ENCODE results near the gene ISX.

Gene ISX

DNA sequence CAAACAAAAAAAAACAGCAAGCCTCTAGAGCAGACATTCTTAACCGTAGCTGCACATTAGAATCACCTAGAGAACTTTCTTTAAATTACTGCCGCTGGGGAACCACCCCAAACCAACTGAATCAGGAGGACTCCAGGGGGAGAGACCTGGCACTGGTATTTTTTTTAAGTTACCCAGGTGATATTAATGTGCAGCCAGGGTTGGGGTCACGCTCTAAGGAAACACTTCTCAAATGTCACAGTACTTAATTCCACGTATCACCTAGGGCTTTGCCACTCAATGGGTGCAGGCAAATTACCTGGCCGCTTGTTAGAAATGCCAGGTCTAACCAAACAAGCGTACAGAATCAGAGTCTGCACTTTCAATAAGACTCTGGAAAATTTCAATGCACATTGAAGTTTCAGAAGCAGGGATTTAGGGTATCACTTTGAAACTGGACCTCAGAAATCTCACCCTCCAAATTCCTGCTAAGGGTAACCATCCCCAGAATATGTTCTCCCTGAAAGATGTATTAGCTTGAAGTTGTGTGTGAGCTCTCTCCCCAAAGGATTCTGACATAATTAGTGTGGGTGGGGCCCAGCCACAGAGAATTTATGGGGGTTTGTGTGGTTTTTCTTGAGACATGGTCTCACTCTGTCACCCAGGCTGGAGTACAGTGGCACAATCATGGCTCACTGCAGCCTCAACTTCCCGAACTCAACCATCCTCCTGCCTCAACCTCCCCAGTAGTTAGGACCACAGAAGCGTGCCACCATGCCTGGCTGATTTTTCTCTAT, 12.7 kb upstream of the ISX start:
- no peak for DNase-seq

DNA sequence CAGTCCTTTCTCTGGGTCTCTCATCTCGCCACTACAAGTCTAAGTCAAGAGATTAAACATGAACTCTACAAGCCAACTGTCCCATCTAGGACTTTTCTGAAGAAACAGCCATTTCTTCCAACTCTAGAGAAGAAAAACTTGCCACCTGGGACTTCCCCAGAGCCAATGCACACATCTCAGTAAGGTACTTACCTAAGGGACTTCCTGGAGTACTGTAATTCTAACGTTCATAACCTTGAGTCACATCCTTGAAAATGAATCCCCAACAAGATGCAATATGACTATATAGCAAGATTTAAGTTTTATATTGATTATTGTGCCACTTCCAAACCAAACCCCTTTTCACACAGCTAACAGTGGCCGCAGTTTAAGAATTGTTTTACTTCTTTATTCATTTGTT, 11.9 kb upstream of the ISX start:
- no peak for DNase-seq

GRCh38 chr22:35056486-35056885, 9.5 kb upstream of the ISX start:
- no peak for DNase-seq

GRCh38 chr22:35057155-35057554, 8.8 kb upstream of the ISX start:
- no peak for DNase-seq

DNA sequence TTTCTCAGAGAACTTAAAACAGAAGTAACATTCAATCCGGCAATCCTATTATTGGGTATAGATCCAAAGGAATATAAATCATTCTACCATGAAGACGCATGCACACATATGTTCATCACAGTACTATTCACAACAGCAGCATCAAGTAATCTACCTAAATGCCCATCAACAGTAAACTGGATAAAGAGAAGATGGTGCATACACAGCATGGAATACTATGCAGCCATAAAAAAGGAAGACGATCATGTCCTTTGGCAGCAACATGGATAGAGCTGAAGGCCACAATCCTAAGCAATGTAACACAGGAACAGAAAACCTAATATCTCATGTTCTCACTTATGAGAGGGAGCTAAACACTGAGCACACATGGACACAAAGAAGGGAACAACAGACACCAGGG, 6.3 kb upstream of the ISX start:
- DNase-seq, result no peak

DNA sequence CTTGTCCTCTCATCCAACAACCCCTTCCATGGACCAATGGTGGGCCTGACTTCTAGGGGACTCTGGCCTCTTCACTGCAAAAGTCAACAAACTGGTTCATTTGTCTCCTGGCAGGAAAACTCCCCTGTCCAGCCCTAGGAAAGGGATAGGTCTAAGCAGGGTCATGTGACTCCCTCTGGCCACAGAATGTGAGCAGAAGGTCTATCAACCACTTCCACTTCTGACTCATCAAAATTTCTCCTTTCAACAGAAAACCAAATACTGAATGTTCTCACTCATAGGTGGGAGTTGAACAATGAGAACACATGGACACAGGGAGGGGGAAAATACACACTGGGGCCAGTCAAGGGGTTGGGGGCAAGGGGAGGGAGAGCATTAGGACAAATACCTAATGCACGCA, 1.3 kb upstream of the ISX start:
- DNase-seq, result no peak

DNA sequence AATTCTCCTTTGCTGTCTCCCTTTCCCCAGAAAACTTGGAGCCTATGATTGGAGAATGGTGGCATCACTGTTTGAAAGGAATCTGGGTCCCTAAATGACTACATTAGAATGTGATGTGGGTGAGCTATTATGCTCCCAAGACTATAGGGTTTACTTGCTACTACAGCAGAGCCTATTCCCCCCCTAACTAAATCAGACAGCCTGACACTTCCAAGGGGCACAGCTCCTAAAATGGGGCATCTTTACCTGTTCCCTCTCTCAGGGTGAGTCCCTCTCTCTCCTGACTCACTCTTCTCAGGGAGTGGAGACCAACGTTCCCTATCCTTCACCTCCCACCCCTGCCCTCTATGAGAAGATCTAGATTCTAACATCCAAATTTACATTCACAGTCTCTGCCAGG, 775 bp upstream of the ISX start:
- DNase-seq, result no peak

DNA sequence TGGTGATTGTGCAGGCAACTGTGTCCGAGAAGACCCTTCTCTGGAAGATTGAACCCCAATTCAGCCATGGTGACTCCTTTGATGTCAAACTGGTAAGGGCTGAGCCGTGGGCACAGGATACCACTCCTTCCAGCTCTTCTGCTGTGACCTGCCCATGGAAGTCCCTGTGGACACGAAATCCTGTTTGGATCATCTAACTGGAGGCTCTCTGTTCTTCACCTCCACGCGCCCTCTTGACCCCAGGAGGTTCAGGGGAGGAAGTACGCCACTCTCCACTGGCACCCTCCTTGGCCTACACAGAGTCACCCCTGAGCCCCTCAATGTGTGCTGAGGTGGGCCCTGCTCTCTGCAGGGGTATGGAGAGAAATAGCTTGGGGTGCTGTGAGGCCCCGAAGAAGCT, 810 bp downstream of the ISX start:
- DNase-seq, result no peak

DNA sequence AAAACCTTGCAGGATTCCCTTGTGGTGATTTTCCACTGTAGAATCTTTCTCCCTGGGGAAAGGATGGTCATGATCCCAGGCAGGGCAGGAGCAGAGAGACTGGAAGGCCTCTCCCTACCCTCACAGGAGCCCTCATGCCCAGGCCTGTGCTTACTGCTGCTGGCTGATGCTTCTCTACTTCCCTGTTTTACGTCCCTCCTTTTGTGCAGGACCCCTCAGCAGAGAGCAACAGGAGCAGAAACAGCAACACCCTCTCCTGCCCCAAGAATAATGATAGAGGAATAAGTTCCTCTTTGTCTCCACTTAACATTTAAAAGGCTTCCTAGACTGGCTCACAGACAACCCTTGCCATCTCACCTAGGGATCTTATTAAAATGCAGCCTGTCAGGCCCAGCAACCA, 3.6 kb downstream of the ISX start:
- no peak for DNase-seq

DNA sequence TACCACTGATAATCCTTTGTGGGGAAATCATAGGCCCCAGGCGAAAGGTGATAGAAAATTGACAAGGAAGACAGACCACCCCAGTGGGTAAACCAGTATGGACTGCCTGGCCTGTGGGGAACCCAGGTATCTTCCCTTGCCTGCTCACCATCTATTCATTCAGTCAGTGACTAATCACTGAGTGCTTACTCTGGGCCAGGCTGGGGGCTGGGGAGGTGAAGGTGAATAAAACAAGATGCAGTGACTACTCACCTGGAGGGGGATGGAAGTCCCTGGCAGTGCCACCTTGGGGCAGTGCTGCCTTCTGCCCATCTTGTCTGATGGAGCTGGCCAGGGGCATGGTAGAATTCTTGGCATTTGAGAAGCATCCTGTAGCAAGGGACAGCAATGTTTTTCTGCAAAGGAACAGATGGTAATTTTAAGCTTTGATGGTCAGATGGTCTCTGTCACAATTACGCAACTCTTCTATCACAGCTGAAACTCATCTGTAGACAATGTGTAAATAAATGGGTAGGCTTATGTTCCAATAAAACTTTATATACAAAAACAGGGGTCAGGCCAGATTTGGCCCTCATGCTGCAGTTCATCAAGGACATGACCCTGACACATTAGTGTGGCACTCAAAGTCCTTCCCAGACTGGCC, 4.6 kb downstream of the ISX start:
- DNase-seq, result no peak

GRCh38 chr22:35071784-35072183, 5.8 kb downstream of the ISX start:
- DNase-seq, result no peak

DNA sequence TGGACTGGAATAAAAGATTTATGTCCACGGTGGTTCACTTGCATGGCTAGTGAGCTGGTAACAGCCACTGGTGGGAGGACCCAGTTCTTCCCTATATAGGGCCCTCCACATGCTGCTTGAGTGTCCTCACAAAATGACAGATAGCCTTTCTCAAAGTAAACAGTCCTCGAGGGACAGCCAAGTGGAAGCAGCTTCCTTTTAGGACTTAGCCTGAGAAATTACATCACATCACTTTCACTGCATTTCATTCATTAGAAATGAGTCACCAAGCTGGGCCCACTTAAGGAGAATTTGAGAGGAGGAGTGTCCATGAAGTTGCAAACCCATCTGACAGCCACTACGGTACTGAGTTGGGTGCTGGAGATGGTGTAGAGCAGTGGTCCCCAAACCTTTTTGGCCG, 7.0 kb downstream of the ISX start:
- DNase-seq, result no peak

- no peak for DNase-seq
Measured at GRCh38 chr22:35074583-35074982, 8.6 kb downstream of the ISX start.

DNA sequence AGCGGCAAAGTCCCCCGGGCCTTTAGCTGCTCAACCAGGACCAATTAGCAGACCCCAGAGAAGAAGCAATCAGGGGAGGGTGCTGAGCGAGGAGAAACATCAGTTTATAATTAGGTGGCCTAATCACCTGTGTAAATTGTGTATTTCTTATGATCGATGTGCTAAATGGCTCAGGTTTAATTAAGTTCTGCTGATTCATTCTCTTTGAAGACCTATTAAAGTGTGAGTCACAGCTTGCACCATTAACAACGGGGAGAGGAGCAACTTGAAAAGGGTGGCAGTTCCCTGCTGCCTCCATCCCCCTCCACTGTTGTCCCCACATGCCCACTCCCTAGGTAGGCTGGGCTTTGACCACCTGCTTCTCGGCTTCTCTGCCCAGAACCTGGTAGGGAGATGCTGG, 10.7 kb downstream of the ISX start:
- no peak for DNase-seq

DNA sequence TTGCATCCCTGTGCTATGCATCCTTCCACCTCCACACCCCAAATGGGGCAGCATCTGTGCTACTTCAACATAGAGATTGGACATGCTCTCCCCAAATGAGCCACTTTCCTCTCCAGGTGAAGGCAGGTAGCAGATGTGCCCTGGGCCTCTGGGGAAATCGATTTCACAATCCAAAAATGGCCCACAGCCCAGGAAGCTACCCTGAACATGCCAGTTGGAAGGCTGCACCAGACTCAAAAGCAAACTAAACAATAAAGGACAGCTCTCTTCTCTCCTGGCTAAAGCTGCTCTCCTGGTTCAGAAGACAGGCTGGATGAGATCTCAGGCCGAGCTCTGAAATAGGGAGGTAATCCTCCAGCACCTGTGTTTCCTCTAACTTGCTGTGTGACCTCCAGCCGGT, 19.7 kb downstream of the ISX start:
- DNase-seq, result no peak

DNA sequence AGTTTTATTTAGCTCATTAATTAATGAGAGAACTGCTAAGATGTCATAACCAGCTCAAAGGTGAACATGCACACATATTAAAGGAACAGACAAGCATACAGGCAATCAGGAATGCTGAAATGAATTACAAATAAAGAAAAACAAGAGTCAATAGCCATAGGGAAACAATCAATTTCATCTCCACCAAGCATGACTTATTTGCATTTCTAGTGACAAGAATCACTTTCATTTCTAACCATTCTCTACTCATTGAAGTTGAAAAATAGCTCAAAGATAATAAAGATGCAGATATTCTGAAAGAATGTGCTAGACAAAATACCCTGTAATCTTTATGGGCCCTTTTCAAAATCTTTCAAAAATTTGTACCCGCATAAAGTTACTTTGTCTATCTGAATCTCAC, 23.2 kb downstream of the ISX start:
- DNase-seq, result no peak

DNA sequence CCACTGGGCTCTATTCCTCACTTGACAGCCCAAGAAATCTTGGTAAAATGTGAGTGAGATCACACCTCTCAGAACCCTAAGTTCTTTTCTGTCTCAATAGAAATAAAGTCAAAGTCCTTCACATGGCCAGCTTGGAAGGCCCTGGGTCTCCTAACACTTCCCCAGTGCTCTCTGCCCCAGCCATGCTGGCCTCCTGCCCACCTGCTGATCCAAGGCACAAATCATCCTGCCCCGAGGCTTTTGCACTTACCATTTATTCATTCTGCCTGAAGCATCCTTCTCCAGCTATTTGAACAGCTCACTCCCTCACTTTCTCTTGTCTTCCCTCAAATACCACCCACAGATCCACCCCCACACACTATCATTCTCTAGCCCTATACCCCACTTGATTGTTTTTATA, 26.4 kb downstream of the ISX start:
- no peak for DNase-seq

DNA sequence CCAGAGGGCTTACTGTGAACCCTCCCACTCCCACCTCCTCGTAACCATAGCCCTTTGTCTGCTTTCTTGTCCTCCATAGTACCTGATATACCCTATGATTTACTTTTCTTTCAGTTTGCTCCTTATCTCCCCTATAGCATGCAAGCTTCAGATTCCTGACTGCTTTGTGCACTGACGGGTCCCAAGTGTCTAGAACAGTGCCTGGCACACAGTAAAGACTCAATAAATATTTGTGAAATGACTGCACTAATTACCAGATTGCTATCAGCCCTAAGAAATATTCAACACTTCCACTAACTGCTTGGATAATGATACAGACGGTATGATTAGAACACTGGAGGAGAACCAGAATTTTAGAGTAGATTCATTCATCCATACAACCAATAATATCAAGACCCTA, 33.0 kb downstream of the ISX start:
- no peak for DNase-seq

- no peak for DNase-seq
Measured at GRCh38 chr22:35099883-35100282, 33.9 kb downstream of the ISX start.

GRCh38 chr22:35102663-35103062, 36.7 kb downstream of the ISX start:
- DNase-seq, result no peak

DNA sequence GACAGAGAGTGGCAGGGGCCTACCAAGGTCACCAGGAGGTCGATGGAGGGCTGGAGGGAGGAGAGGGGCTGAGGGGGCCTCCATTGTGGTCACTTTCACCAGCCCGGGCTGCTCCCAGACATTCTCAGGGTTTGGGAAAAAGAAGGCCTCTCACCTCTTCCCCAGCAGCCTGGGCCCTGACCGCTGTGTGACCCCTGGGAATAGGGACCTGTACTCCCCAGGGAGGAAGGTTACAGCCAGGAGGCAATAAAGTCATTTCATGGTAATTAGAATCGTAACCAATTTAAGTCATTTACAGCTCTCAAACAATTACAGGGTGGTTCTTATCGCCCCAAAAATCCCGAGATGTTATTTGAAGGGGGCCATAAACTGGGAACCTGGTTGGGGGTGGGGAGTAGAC, 37.8 kb downstream of the ISX start:
- no peak for DNase-seq

- DNase-seq, result no peak
Measured at GRCh38 chr22:35104491-35104890, 38.5 kb downstream of the ISX start.

- DNase-seq, result no peak
Measured at GRCh38 chr22:35109616-35110015, 43.7 kb downstream of the ISX start.

DNA sequence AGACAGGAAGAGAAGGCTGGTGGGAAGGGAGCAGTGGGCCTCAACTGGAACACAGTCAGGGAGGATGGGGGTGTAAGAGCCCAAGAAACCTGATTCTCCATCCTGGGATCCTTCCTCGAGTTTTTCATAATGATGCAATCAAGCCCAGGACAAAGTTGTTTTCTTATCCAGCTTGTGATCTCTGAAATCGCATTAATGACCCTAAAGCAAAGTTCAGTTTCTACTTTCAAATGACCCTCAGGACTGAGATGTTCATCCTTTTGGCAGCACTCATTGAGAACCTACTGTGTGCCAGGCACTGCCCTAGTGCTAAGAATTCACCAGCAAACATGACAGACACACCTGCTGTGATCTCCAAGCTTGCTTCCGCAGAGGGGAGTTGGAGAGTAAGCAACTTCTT, 45.3 kb downstream of the ISX start:
- no peak for DNase-seq

DNA sequence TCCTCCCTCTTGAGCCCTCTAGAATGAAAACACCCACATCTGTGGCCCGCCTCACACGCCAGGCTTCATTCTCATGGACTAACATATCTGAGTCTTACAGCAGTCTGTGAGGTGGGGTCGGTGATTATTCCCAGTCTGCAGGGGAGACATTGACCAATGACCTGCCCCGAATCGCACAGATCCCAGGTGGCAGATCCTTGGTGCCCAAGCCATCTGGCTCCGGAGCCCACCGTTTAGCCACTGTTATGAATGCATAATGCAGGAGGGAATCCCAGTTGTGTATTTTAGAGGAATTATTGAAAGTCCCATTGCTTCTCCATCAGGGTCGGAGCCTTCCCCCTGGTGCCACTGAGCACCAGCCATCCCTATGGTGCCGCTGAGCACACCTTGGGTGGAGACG, 47.4 kb downstream of the ISX start:
- no peak for DNase-seq
